SK-N-SH treated with all-trans-retinoic acid at 6 μM for 48 hours (cell line): ENCODE results near the gene CST7.

Experiments
- ATAC-seq: fragments of 200-7000 bp; cut with Tn5 transposase; 3 replicates; pipeline ENCODE4 v1.9.1; 2020; ENCODE audit warnings: mild to moderate bottlenecking, moderate library complexity
- ARNTL ChIP-seq: fragments of 450-650 bp; formaldehyde crosslinking; IDR thresholded peaks from 2 replicates; pipeline ENCODE4 v1.5.0; 2020; ENCODE audit warnings: low read depth, mild to moderate bottlenecking, moderate library complexity, borderline replicate concordance
- BACH2 ChIP-seq: fragments of 250-450 bp; sonication (Bioruptor Pico); IDR thresholded peaks from 2 replicates; pipeline ENCODE4 v1.9.0; 2021; ENCODE audit warnings: mild to moderate bottlenecking, borderline replicate concordance
- CSDC2 ChIP-seq: fragments of 250-450 bp; sonication (Bioruptor Pico); IDR thresholded peaks from 2 replicates; pipeline ENCODE4 v1.5.0; 2020; ENCODE audit warnings: mild to moderate bottlenecking, moderate library complexity
- GLIS3 ChIP-seq: fragments of 250-450 bp; sonication (Bioruptor Pico); IDR thresholded peaks from 2 replicates; pipeline ENCODE4 v1.5.0; 2020; ENCODE audit warnings: mild to moderate bottlenecking, moderate library complexity
- ISL1 ChIP-seq: fragments of 250-450 bp; sonication (Bioruptor Pico); IDR thresholded peaks from 2 replicates; pipeline ENCODE4 v2.1.2; 2022; ENCODE audit warnings: mild to moderate bottlenecking, moderate library complexity
- OSR1 ChIP-seq: fragments of 250-450 bp; sonication (Bioruptor Pico); IDR thresholded peaks from 2 replicates; pipeline ENCODE4 v1.8.0; 2022; ENCODE audit warnings: moderate library complexity, mild to moderate bottlenecking, inconsistent platforms
- PPARA ChIP-seq: fragments of 250-450 bp; sonication (Bioruptor Pico); IDR thresholded peaks from 2 replicates; pipeline ENCODE4 v1.5.0; 2020; ENCODE audit warnings: mild to moderate bottlenecking, borderline replicate concordance
- RARB ChIP-seq: fragments of 250-450 bp; sonication (Bioruptor Pico); IDR thresholded peaks from 2 replicates; pipeline ENCODE4 v1.8.0; 2021; ENCODE audit warnings: mild to moderate bottlenecking, moderate library complexity
- SNAI2 ChIP-seq: fragments of 250-450 bp; sonication (Bioruptor Pico); IDR thresholded peaks from 2 replicates; pipeline ENCODE4 v1.5.0; 2020; ENCODE audit warnings: mild to moderate bottlenecking, moderate library complexity
- TCF4 ChIP-seq: fragments of 250-450 bp; sonication (Bioruptor Pico); IDR thresholded peaks from 2 replicates; pipeline ENCODE4 v1.8.0; 2021; ENCODE audit warnings: mild to moderate bottlenecking, moderate library complexity, borderline replicate concordance
- TOX ChIP-seq: fragments of 250-450 bp; sonication (Bioruptor Pico); IDR thresholded peaks from 2 replicates; pipeline ENCODE4 v1.8.0; 2021; ENCODE audit warnings: mild to moderate bottlenecking, moderate library complexity, borderline replicate concordance
- ZC3H10 ChIP-seq: fragments of 250-450 bp; sonication (Bioruptor Pico); IDR thresholded peaks from 2 replicates; pipeline ENCODE4 v1.5.1; 2021; ENCODE audit warnings: mild to moderate bottlenecking, moderate library complexity
- ZFP3 ChIP-seq: fragments of 250-450 bp; sonication (Bioruptor Pico); IDR thresholded peaks from 2 replicates; pipeline ENCODE4 v1.5.0; 2020; ENCODE audit warnings: mild to moderate bottlenecking, moderate library complexity
- ZFP30 ChIP-seq: fragments of 450-650 bp; formaldehyde crosslinking; IDR thresholded peaks from 2 replicates; pipeline ENCODE4 v1.5.0; 2022; ENCODE audit warnings: mild to moderate bottlenecking, moderate library complexity
- ZNF565 ChIP-seq: fragments of 450-650 bp; formaldehyde crosslinking; conservative IDR thresholded peaks from 2 replicates; pipeline ENCODE4 v1.5.0; 2020; ENCODE audit warnings: low read depth, mild to moderate bottlenecking, moderate library complexity
- ZNF70 ChIP-seq: fragments of 450-650 bp; formaldehyde crosslinking; IDR thresholded peaks from 2 replicates; pipeline ENCODE4 v1.5.0; 2020; ENCODE audit warnings: mild to moderate bottlenecking, moderate library complexity
- TF ChIP-seq, protein P1 (sequence below): fragments of 250-450 bp; sonication (Bioruptor Pico); IDR thresholded peaks from 2 replicates; pipeline ENCODE4 v1.5.1; 2021; ENCODE audit warnings: mild to moderate bottlenecking, moderate library complexity
- TF ChIP-seq, protein P2 (sequence below): fragments of 250-450 bp; sonication (Bioruptor Pico); IDR thresholded peaks from 2 replicates; pipeline ENCODE4 v1.5.0; 2020; ENCODE audit warnings: mild to moderate bottlenecking, moderate library complexity
- TF ChIP-seq, protein P3 (sequence below): fragments of 250-450 bp; sonication (Bioruptor Pico); IDR thresholded peaks from 2 replicates; pipeline ENCODE4 v1.8.0; 2020; ENCODE audit warnings: mild to moderate bottlenecking, moderate library complexity, borderline replicate concordance
- TF ChIP-seq, protein P4 (sequence below): fragments of 250-450 bp; sonication (Bioruptor Pico); IDR thresholded peaks from 2 replicates; pipeline ENCODE4 v1.8.0; 2021; ENCODE audit warnings: low read depth, mild to moderate bottlenecking, moderate library complexity, borderline replicate concordance
- TF ChIP-seq, protein P5 (sequence below): fragments of 250-450 bp; sonication (Bioruptor Pico); IDR thresholded peaks from 2 replicates; pipeline ENCODE4 v1.5.1; 2020; ENCODE audit warnings: low read depth, mild to moderate bottlenecking, moderate library complexity

CST7 gene

DNA sequence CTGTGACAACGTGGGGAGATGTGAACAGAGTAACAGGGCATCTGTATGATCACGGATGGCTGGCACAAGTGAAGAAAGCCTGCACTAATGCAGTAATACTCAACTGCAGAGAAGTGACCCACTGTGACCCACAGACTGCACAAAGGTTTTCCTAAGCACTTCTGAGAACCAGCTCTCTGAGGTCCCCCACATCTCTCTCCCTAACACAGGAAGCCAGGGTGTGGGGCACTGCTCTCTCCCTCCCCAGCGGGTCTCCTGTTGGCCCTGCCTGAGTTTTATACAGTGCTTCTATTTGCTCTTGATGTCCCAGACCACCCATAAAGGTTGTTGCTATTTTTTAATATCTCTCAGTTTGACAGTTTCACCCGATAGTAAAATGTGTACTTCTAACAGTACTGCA lies 32.2 kb downstream of the CST7 start:
- TF ChIP-seq, protein P1, sequence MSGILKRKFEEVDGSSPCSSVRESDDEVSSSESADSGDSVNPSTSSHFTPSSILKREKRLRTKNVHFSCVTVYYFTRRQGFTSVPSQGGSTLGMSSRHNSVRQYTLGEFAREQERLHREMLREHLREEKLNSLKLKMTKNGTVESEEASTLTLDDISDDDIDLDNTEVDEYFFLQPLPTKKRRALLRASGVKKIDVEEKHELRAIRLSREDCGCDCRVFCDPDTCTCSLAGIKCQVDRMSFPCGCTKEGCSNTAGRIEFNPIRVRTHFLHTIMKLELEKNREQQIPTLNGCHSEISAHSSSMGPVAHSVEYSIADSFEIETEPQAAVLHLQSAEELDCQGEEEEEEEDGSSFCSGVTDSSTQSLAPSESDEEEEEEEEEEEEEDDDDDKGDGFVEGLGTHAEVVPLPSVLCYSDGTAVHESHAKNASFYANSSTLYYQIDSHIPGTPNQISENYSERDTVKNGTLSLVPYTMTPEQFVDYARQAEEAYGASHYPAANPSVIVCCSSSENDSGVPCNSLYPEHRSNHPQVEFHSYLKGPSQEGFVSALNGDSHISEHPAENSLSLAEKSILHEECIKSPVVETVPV (CRISPR knock-in tag) = no peak
- TF ChIP-seq ZFP3 (no peak), ISL1 (CRISPR knock-in tag) (no peak), OSR1 (no peak), ARNTL (CRISPR knock-in tag) (no peak), PPARA (CRISPR knock-in tag) (no peak), SNAI2 (CRISPR knock-in tag) (no peak), RARB (CRISPR knock-in tag) (no peak), TOX (no peak), ZC3H10 (no peak), CSDC2 (CRISPR knock-in tag) (no peak), GLIS3 (CRISPR knock-in tag) (no peak), ZFP30 (CRISPR knock-in tag) (no peak)
- TF ChIP-seq, protein P2, sequence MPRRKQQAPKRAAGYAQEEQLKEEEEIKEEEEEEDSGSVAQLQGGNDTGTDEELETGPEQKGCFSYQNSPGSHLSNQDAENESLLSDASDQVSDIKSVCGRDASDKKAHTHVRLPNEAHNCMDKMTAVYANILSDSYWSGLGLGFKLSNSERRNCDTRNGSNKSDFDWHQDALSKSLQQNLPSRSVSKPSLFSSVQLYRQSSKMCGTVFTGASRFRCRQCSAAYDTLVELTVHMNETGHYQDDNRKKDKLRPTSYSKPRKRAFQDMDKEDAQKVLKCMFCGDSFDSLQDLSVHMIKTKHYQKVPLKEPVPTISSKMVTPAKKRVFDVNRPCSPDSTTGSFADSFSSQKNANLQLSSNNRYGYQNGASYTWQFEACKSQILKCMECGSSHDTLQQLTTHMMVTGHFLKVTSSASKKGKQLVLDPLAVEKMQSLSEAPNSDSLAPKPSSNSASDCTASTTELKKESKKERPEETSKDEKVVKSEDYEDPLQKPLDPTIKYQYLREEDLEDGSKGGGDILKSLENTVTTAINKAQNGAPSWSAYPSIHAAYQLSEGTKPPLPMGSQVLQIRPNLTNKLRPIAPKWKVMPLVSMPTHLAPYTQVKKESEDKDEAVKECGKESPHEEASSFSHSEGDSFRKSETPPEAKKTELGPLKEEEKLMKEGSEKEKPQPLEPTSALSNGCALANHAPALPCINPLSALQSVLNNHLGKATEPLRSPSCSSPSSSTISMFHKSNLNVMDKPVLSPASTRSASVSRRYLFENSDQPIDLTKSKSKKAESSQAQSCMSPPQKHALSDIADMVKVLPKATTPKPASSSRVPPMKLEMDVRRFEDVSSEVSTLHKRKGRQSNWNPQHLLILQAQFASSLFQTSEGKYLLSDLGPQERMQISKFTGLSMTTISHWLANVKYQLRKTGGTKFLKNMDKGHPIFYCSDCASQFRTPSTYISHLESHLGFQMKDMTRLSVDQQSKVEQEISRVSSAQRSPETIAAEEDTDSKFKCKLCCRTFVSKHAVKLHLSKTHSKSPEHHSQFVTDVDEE (CRISPR knock-in tag) = no peak
- TF ChIP-seq, protein P3, sequence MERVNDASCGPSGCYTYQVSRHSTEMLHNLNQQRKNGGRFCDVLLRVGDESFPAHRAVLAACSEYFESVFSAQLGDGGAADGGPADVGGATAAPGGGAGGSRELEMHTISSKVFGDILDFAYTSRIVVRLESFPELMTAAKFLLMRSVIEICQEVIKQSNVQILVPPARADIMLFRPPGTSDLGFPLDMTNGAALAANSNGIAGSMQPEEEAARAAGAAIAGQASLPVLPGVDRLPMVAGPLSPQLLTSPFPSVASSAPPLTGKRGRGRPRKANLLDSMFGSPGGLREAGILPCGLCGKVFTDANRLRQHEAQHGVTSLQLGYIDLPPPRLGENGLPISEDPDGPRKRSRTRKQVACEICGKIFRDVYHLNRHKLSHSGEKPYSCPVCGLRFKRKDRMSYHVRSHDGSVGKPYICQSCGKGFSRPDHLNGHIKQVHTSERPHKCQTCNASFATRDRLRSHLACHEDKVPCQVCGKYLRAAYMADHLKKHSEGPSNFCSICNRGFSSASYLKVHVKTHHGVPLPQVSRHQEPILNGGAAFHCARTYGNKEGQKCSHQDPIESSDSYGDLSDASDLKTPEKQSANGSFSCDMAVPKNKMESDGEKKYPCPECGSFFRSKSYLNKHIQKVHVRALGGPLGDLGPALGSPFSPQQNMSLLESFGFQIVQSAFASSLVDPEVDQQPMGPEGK (CRISPR knock-in tag) = no peak
- TF ChIP-seq, protein P4, sequence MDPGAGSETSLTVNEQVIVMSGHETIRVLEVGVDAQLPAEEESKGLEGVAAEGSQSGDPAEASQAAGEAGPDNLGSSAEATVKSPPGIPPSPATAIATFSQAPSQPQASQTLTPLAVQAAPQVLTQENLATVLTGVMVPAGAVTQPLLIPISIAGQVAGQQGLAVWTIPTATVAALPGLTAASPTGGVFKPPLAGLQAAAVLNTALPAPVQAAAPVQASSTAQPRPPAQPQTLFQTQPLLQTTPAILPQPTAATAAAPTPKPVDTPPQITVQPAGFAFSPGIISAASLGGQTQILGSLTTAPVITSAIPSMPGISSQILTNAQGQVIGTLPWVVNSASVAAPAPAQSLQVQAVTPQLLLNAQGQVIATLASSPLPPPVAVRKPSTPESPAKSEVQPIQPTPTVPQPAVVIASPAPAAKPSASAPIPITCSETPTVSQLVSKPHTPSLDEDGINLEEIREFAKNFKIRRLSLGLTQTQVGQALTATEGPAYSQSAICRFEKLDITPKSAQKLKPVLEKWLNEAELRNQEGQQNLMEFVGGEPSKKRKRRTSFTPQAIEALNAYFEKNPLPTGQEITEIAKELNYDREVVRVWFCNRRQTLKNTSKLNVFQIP = no peak
- no peak for ATAC-seq

DNA sequence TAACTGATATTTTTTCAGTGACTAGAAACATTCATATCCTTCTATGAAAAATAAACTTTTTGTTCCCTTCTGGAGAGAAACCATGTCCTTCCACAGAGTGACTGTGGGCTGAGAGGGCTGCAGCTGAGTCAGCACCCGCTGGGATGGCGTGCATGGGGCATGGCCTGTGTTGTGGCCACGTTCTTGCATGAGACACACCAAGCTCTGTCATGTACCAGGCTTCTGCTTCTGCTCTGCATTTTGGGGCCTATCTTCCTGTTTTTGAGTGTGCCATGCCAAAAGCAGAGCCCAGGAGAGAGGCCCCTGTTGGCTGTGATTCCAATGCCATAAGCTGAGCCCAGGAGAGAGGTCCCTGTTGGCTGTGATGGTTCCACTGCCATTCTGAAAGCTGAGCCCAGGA lies 32.7 kb downstream of the CST7 start:
- TF ChIP-seq, protein P1 (CRISPR knock-in tag) = no peak
- TF ChIP-seq ZC3H10 (no peak), PPARA (CRISPR knock-in tag) (no peak), OSR1 (no peak), ZFP3 (no peak), SNAI2 (CRISPR knock-in tag) (no peak), TOX (no peak), GLIS3 (CRISPR knock-in tag) (no peak), ZNF70 (no peak), RARB (CRISPR knock-in tag) (no peak), TCF4 (CRISPR knock-in tag) (no peak), ISL1 (CRISPR knock-in tag) (no peak), ZFP30 (CRISPR knock-in tag) (no peak), ZNF565 (no peak), CSDC2 (CRISPR knock-in tag) (no peak), BACH2 (CRISPR knock-in tag) (no peak)
- TF ChIP-seq, protein P3 (CRISPR knock-in tag) = no peak
- TF ChIP-seq, protein P4 = no peak
- TF ChIP-seq, protein P2 (CRISPR knock-in tag) = no peak
- TF ChIP-seq, protein P5, sequence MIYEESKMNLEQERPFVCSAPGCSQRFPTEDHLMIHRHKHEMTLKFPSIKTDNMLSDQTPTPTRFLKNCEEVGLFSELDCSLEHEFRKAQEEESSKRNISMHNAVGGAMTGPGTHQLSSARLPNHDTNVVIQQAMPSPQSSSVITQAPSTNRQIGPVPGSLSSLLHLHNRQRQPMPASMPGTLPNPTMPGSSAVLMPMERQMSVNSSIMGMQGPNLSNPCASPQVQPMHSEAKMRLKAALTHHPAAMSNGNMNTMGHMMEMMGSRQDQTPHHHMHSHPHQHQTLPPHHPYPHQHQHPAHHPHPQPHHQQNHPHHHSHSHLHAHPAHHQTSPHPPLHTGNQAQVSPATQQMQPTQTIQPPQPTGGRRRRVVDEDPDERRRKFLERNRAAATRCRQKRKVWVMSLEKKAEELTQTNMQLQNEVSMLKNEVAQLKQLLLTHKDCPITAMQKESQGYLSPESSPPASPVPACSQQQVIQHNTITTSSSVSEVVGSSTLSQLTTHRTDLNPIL (CRISPR knock-in tag) = no peak
- TF ChIP-seq, all 23 proteins: peak for 0
- ATAC-seq = no peak
